ENCODE measurements around the gene HSF2BP.
"Not testable (repeated sequence)": the region's sequence is repeated elsewhere in the genome, so short reads cannot be mapped to it uniquely, and the experiment has no call there.

HSF2BP gene

GRCh38 chr21:43619344-43619743, 39.9 kb downstream of the HSF2BP start:
- DNase-seq (ENCODE audit: low read depth) = no peak

- DNase-seq (ENCODE audit: low read depth) = no peak
Observed at GRCh38 chr21:43618940-43619339, 40.3 kb downstream of the HSF2BP start.

- not testable (repeated sequence) for DNase-seq (ENCODE audit: low read depth)
Observed at GRCh38 chr21:43616861-43617260, 42.4 kb downstream of the HSF2BP start.

GRCh38 chr21:43614839-43615238, 44.4 kb downstream of the HSF2BP start:
- no peak for DNase-seq (ENCODE audit: low read depth)

GRCh38 chr21:43613755-43614638, 45.3 kb downstream of the HSF2BP start:
- no peak for DNase-seq (ENCODE audit: low read depth)

- DNase-seq (ENCODE audit: low read depth) = no peak
Observed at GRCh38 chr21:43611598-43612369, 47.5 kb downstream of the HSF2BP start.

GRCh38 chr21:43609501-43610340, 49.6 kb downstream of the HSF2BP start:
- no peak for DNase-seq (ENCODE audit: low read depth)

- DNase-seq (ENCODE audit: low read depth) = no peak
Observed at GRCh38 chr21:43608664-43609063, 50.6 kb downstream of the HSF2BP start.

GRCh38 chr21:43608225-43608624, 51.1 kb downstream of the HSF2BP start:
- DNase-seq (ENCODE audit: low read depth) = no peak

- no peak for DNase-seq (ENCODE audit: low read depth)
Observed at GRCh38 chr21:43605320-43606215, 53.7 kb downstream of the HSF2BP start.

GRCh38 chr21:43604505-43605204, 54.6 kb downstream of the HSF2BP start:
- DNase-seq (ENCODE audit: low read depth) = no peak

GRCh38 chr21:43603641-43604504, 55.4 kb downstream of the HSF2BP start:
- DNase-seq (ENCODE audit: low read depth) = no peak

- no peak for DNase-seq (ENCODE audit: low read depth)
Observed at GRCh38 chr21:43603233-43603626, 56.1 kb downstream of the HSF2BP start.

- DNase-seq (ENCODE audit: low read depth) = no peak
Observed at GRCh38 chr21:43602266-43603232, 56.7 kb downstream of the HSF2BP start.

- no peak for DNase-seq (ENCODE audit: low read depth)
Observed at GRCh38 chr21:43600642-43601402, 58.5 kb downstream of the HSF2BP start.

GRCh38 chr21:43599728-43600127, 59.6 kb downstream of the HSF2BP start:
- DNase-seq (ENCODE audit: low read depth) = no peak

- no peak for DNase-seq (ENCODE audit: low read depth)
Observed at GRCh38 chr21:43598416-43599120, 60.7 kb downstream of the HSF2BP start.

Data from stimulated activated CD8-positive, alpha-beta memory T cell treated with anti-CD3 and anti-CD28 coated beads, Interleukin-15, amount 100 ng/mL, for 1 hour (primary cell).